Measurements from ENCODE around the gene CARD19. TPM values are rescaled to one million over a fixed set of nuclear protein-coding genes. Genes with fewer than 3 reads are reported as not detected.
"Not testable (repeated sequence)": the region's sequence is repeated elsewhere in the genome, so short reads cannot be mapped to it uniquely, and the experiment has no call there.

Gene CARD19
- total RNA-seq, 1 experiment from 2014 or later = 33.3 TPM

DNA sequence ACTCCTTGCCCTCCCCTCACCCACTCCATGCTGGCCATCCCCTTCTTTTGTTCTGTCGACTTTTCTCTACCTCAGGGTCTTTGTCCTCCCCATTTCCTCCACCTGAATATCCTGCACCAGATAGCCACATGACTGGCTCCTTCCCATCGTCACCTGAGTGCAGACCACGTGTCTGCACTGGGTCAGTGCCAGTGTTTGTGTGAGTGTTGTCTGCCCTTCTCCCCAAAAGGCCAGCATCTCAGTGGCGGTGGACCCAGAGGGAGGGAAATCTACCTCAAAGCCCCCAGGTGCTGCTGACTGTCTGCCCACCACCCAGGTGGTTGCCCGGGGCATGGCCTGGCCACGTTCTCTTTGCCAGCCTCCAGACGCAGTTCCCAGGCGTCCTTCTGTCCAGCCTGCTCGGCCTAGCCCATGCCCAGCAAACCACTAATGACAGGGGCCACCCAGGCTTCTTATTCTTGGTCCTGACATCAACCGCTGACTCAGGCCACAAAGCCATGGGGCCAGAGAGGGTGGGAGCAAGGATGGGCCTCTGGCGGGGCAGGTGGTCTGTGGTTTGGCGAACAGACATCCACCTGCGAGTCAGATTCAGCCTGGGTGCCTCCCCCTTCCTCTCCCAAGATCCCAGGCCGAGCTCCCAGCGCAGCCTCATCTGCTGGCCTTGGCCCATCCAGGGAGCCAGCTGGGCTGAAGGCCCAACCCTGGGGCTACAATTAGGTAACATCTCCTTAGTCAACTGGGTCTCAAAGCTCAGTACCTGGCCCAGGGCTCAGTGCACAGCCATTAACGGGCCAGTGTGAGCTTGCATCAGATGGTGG is 43.6 kb downstream of the CARD19 start:
- H3K27ac ChIP-seq = no peak overlapping the region
- H3K4me1 ChIP-seq (replicated peaks) = peaks cover 42% of the 10 kb centered on the region
- H3K27me3 ChIP-seq (replicated peaks) = no peaks in the 10 kb centered on the region
- no peaks in the 10 kb centered on the region for H3K36me3 ChIP-seq
- peak; percentile 58 to 74 for DNase-seq (ENCODE audit: low read depth in 1 of 2, low spot score in 2 of 2)
- H3K4me3 ChIP-seq = no peak overlapping the region
- no peaks in the 10 kb centered on the region for H3K9me3 ChIP-seq (replicated peaks)

DNA sequence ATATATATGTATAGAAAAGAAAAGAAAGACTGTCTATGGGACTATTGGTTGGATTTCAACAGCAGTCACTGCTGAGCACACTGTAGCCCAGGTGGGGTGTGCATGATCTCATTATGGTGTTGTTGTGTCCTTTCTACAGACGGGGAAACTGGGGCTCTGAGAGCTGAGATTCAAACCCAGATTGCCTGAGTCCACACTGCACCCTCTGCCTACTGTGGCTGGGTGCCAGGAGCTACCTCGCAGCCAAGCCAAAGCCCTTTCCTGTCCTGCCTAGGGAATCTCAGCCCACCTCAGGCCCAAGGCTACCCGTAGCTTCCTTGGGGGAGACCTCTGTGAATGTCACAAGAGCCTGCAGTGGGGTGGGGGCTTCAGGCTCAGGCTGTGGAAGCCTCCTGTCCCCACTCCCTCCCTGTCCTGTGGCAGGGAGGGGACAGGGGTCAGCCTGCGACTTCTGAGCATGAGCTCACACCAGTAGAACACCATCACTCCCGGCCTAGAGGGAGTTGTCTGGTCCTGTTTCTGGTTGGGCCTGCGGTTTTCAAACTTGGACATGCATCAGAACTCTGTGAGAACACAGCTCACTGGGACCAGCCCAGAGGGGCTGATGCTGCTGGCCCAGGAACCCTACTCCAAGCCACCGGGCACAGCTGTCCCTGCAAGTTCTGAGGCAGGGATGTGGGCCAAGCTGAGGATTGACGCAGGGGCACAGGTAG is 45.9 kb downstream of the CARD19 start:
- Histone ChIP-seq H3K4me3 (no peak overlapping the region), H3K27me3 (replicated peaks) (no peaks in the 10 kb centered on the region), H3K9me3 (replicated peaks) (no peaks in the 10 kb centered on the region), H3K4me1 (replicated peaks) (peaks cover 31% of the 10 kb centered on the region), H3K27ac (no peak overlapping the region), H3K36me3 (no peaks in the 10 kb centered on the region)
- DNase-seq (ENCODE audit: low read depth in 1 of 2, low spot score in 2 of 2) = no peak

DNA sequence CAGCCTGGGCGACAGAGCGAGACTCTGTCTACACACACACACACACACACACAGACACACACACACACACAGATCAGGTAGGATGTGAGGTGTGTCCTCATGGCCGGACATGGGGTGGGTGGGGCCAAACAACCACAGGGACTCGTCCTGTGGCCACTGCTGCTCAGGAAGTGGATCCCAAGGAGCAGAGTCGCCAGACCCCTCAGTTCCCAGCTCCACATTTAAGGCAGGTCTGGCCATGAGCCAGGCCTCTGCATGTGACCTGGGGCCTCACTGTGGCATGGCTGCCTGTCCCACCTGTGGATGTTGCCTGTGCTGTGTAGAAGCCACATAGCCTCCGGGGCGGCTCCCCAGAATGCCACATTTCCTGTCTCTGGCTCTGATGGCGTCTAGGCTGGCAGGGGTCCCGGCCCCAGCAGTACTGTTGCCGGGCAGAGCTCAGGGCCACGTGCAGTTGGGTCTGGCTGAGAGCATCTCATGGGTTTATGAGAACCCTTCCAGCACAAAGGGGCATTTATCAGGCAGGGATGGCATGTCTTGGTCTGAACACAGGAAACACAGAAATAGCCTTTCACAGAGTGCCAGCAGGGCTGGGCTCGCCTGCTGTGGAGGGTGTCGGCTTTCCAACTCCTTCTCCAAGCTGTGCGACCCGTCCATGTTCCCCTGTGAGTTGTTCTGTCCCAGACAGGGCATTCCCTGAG is 48.0 kb downstream of the CARD19 start:
- Histone ChIP-seq H3K4me1 (replicated peaks) (peaks cover 28% of the 10 kb centered on the region), H3K27ac (no peak overlapping the region), H3K4me3 (no peak overlapping the region), H3K27me3 (replicated peaks) (no peaks in the 10 kb centered on the region), H3K36me3 (no peaks in the 10 kb centered on the region), H3K9me3 (replicated peaks) (no peaks in the 10 kb centered on the region)
- no peak for DNase-seq (ENCODE audit: low read depth in 1 of 2, low spot score in 2 of 2)

DNA sequence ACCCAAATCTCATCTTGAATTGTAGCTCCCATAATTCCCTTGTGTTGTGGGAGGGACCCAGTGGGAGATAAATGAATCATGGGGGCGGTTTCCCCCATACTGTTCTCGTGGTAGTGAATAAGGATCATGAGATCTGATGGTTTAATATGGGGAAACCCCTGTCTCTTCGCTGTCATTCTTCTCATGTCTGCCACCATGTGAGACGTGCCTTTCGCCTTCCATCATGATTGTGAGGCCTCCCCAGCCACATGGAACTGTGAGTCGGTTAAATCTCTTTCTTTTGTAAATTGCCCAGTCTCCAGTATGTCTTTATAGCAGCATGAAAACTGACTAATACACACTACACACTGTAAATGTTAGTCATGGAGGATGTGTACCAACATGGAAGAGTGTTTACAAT is 50.7 kb downstream of the CARD19 start:
- not testable (repeated sequence) for H3K27ac ChIP-seq; H3K36me3 ChIP-seq; DNase-seq (ENCODE audit: low read depth in 1 of 2, low spot score in 2 of 2); H3K27me3 ChIP-seq (replicated peaks); H3K9me3 ChIP-seq (replicated peaks); H3K4me3 ChIP-seq
- peaks cover 10% of the 10 kb centered on the region for H3K4me1 ChIP-seq (replicated peaks)

DNA sequence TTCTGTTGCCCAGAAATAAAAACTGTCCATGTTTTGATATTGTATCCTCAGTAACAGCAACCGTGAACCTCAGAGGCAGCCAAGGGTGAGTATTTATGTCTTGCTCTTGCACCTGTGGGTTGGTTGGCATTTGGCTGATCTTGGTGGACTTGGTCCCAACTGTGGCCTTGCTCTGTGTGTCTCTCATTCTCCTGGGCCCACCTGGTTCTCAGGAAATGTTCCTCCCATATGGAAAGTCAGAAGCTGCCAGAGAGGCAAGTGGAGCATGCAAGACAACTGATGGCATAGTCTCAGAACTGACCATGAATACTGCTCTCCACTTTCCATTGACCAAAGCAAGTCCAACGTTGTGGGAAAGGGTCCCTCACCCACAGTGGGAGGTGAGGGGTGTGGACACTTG is 51.6 kb downstream of the CARD19 start:
- Histone ChIP-seq H3K36me3 (no peaks in the 10 kb centered on the region), H3K9me3 (replicated peaks) (no peaks in the 10 kb centered on the region), H3K4me3 (no peak overlapping the region), H3K27me3 (replicated peaks) (no peaks in the 10 kb centered on the region), H3K4me1 (replicated peaks) (peaks cover 1% of the 10 kb centered on the region; the same call in 1 of the 2 replicates), H3K27ac (no peak overlapping the region)
- no peak for DNase-seq (ENCODE audit: low read depth in 1 of 2, low spot score in 2 of 2)

DNA sequence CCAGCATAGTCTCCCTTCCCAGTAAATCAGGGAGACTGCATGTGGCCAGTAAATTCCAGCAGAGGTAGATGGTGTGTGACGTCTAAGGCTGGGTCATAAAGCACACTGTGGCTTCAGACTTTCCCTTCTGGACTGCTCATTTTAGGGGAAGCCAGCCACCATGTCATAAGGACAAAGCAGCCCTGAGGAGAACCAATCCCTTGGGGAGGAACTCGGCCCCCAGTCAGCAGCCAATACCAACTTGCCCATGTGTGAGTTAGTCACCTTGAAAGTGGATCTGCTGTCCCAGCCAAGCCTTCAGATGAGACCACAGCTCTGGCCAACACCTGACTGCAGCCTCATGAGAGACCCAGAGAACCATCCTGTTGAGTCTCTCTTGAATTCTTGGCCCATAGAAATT is 52.7 kb downstream of the CARD19 start:
- no peak for DNase-seq (ENCODE audit: low read depth in 1 of 2, low spot score in 2 of 2)
- no peak overlapping the region for H3K27ac ChIP-seq
- H3K9me3 ChIP-seq (replicated peaks) = no peaks in the 10 kb centered on the region
- no peaks in the 10 kb centered on the region for H3K36me3 ChIP-seq
- no peak overlapping the region for H3K4me3 ChIP-seq
- H3K27me3 ChIP-seq (replicated peaks) = no peaks in the 10 kb centered on the region
- H3K4me1 ChIP-seq (replicated peaks) = no peaks in the 10 kb centered on the region

DNA sequence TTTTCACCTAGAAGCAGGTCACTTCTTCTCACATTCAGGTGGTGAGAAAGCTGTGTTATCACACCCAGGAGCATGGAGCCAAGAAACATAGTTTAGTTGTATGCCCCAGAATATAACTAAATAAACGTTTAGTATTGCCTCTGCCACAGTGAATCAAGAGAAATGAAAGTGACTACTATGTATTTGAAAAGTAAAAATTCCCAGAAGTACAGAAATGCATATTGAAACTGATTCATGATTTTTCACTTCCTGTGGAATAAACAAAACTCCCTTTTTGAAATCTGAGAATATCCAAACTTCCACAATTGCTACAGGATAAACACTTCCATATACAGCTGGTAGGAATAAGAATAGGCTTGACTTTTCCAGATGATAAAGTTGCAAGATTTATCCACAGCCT is 53.3 kb downstream of the CARD19 start:
- no peak for DNase-seq (ENCODE audit: low read depth in 1 of 2, low spot score in 2 of 2)
- Histone ChIP-seq H3K36me3 (no peaks in the 10 kb centered on the region), H3K27ac (no peak overlapping the region), H3K4me1 (replicated peaks) (no peaks in the 10 kb centered on the region), H3K9me3 (replicated peaks) (no peaks in the 10 kb centered on the region), H3K4me3 (no peak overlapping the region), H3K27me3 (replicated peaks) (no peaks in the 10 kb centered on the region)

DNA sequence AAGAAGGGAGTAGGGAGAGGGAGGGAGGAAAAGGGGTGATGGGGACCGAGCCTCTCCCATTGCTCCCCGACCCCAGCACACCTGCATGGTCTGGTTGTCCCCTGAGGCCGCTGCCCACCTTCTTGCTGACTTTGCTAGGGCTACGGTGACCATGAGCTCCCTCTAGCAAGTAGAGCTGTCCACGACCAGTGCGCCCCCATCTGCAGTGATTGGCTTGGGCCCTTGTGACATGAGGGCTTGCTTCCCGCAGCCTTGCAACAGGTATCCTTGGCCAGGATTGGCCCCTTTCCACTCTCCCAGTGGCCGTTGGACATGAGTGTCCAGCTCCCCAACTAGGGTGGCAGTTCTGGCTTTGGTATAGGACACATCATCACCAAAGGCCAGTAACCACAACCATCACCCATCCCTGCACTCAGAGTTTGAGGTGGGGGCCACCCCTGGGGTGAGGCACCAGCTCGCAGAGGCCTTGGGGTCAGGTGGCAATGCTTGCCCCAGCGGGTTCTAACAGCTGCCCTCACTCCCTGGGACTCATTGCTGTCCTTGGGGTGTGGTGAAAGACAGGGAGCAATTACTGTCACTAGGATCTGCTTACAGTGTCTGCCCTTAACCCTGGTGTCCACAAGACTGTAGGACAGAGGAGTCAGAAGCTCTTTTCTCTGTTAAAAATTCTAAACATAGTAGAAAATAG is 55.2 kb downstream of the CARD19 start:
- H3K9me3 ChIP-seq (replicated peaks) = no peaks in the 10 kb centered on the region
- DNase-seq (ENCODE audit: low read depth in 1 of 2, low spot score in 2 of 2) = no peak
- no peaks in the 10 kb centered on the region for H3K27me3 ChIP-seq (replicated peaks)
- H3K4me3 ChIP-seq = no peak overlapping the region
- H3K27ac ChIP-seq = no peak overlapping the region
- H3K36me3 ChIP-seq = no peaks in the 10 kb centered on the region
- no peaks in the 10 kb centered on the region for H3K4me1 ChIP-seq (replicated peaks)

DNA sequence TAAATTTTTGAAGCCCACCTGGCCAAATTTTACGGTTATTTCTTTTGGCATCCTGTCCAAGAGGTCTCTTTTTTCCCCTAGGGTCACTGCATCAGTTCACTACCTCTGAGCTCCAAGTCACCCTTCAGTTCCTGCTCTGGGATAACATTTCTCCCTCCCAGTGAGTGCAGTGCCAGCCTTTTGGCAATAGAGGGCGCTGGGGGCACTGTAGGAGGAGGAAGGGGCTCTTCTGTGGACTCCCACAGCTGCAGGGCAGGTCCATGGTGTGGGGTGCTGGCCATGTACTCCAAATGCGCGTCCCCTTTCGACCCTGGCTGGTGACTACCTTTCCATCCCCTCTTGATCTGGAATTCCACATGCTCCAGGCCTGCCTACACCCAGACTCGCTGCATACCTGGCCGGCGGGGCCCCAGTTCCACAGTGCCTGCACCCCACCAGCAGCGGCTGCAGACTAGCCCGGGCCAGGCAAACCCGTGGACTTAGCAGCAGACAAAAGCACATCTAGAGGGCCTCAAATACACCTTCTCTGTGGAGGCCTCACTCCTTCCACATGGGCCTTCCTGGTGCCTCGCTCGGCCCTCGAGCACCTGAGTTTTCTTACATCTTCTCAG is 58.4 kb downstream of the CARD19 start:
- no peak overlapping the region for H3K4me3 ChIP-seq
- peak in 1 of 2 experiments; percentile 19 for DNase-seq (ENCODE audit: low read depth in 1 of 2, low spot score in 2 of 2)
- H3K36me3 ChIP-seq = no peaks in the 10 kb centered on the region
- no peaks in the 10 kb centered on the region for H3K9me3 ChIP-seq (replicated peaks)
- no peaks in the 10 kb centered on the region for H3K4me1 ChIP-seq (replicated peaks)
- no peak overlapping the region for H3K27ac ChIP-seq
- no peaks in the 10 kb centered on the region for H3K27me3 ChIP-seq (replicated peaks)

DNA sequence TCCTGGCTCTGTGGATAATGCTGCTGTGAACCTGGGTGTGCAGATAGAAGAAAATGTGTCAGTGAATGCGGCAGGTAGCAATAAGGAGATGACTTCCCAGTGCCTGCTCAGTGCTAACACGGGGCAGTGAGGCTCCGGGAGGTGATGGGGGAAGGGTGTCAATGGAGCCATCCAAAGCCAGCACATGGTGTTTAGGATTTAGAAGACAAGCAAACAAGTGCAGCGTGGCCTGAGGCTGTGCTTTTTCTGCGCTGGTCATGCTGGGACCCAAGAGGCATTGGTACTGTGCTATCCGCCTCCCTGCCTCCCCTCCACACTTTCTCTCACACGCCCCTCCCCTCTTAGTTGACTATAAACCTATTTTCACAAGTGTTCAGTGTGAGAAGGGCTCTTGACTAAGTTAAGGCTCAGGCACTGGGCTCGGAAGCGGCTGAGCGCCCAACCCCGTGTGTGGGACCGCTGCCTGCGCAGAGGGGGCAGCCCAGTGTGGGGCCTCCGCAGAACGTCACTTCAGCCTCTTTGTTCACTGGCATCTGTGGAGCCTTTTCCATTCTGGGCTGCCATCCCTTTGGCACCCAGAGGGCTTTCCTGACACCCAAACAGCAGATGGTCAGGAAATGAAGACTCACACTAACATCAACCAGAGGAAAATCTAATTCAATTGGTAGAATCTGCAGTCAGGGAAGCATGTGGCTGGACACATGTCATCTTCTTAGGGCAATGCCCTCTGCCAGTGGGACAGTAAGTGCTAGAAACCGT is 59.9 kb downstream of the CARD19 start:
- H3K27ac ChIP-seq = no peak overlapping the region
- H3K36me3 ChIP-seq = no peaks in the 10 kb centered on the region
- no peak overlapping the region for H3K4me3 ChIP-seq
- H3K9me3 ChIP-seq (replicated peaks) = no peaks in the 10 kb centered on the region
- peaks cover 9% of the 10 kb centered on the region for H3K4me1 ChIP-seq (replicated peaks)
- no peaks in the 10 kb centered on the region for H3K27me3 ChIP-seq (replicated peaks)
- DNase-seq (ENCODE audit: low read depth in 1 of 2, low spot score in 2 of 2) = no peak

DNA sequence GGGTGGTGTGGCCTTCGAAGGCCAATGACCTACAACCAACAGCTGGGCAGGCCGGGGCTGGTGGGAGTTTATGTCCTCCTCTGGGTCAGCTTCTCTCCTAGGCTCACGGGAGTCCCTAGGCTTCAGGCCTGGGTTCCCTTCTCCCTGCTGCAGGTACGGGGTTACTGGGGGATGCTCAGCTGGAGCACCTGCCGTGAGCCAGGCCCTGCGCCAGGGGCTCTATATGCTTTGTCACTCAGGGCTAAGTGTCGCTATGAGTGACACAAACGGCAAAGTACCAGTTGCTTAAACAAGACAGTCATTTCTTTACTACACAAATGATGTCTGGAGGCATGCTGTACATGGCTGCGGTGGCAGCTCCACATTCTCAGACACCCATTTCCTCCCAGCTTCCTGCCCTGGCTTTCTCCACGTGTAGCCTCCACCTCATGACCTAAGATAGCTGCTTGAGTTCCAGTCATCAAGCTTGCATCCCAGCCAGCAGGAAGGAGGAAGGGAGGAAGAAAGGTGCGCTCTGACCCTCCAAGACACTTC is 60.5 kb downstream of the CARD19 start:
- Histone ChIP-seq H3K9me3 (replicated peaks) (no peaks in the 10 kb centered on the region), H3K27me3 (replicated peaks) (no peaks in the 10 kb centered on the region), H3K4me3 (no peak overlapping the region), H3K36me3 (no peaks in the 10 kb centered on the region), H3K27ac (no peak overlapping the region), H3K4me1 (replicated peaks) (peaks cover 9% of the 10 kb centered on the region)
- no peak for DNase-seq (ENCODE audit: low read depth in 1 of 2, low spot score in 2 of 2)

DNA sequence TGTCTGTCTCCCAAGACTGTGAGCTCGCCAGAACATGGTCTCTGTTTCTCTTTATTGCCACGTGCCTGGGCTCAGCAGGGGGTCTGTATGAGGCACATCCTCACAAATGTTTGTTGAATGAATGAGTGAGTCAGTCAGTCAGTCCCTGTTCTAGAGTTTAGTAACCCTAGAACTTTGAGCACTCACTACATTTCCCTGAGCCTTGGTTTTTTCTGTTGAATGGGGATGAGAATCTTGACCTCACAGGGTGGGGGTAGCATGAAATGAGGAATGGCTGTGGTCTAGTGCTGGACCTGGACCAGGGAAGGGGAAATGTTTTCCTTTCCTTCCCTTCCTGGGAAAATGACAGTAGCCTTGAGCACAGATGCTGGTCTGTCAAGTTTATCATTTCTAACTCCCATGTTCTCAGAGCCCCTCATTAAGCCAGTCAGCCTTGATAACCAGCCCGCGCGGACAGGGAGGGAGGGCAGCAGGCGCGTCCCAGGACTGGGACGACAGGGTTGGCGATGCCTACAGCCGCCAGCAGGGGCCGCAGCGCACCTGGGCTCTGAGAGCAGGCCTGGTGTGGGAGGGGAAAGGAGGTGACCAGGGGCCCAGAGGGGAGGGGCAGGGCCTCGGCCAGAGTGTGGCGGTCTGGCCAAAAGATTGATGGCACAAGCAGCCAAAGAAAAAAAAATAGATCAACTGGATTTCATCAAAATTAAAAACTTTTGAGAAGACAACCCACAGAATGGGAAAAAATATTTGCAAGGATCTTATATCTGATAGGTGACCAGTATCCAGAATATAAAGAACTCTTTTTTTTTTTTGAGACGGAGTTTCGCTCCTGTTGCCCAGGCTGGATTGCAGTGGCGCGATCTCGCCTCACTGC is 63.8 kb downstream of the CARD19 start:
- Histone ChIP-seq H3K9me3 (replicated peaks) (no peaks in the 10 kb centered on the region), H3K27me3 (replicated peaks) (no peaks in the 10 kb centered on the region), H3K27ac (no peak overlapping the region), H3K4me1 (replicated peaks) (peaks cover 9% of the 10 kb centered on the region), H3K4me3 (no peak overlapping the region), H3K36me3 (no peaks in the 10 kb centered on the region)
- DNase-seq (ENCODE audit: low read depth in 1 of 2, low spot score in 2 of 2) = peak; percentile 60 to 75

Data from SJSA1 (cell line).